DMS153 (cell line): ENCODE data around the gene TMEM203.

ENCODE experiments used
- DNase-seq: peaks from one replicate; lab custom pipeline; 2025; lab: John Stamatoyannopoulos, UW

Gene TMEM203

GRCh38 chr9:137194388-137194787 lies 11.1 kb downstream of the TMEM203 start:
- no peak for DNase-seq

- no peak for DNase-seq
Observed at GRCh38 chr9:137193771-137194170, 11.7 kb downstream of the TMEM203 start.

- DNase-seq = no peak
Observed at GRCh38 chr9:137192859-137193258, 12.6 kb downstream of the TMEM203 start.

- no peak for DNase-seq
Observed at GRCh38 chr9:137192448-137192780, 13.0 kb downstream of the TMEM203 start.

- no peak for DNase-seq
Observed at GRCh38 chr9:137191691-137192447, 13.6 kb downstream of the TMEM203 start.

- no peak for DNase-seq
Observed at GRCh38 chr9:137191245-137191644, 14.2 kb downstream of the TMEM203 start.

GRCh38 chr9:137190315-137190856 lies 15.1 kb downstream of the TMEM203 start:
- DNase-seq = no peak

GRCh38 chr9:137189297-137190295 lies 15.9 kb downstream of the TMEM203 start:
- no peak for DNase-seq

GRCh38 chr9:137188490-137189296 lies 16.8 kb downstream of the TMEM203 start, which contains the start of the genes ANAPC2 and SSNA1:
Gene ANAPC2 (minus strand): TSS chr9:137188560. CDS start chr9:137188532, 28 bp downstream.
Gene SSNA1 (plus strand): TSS chr9:137188676. CDS start chr9:137188727, 51 bp downstream.
- peak; percentile 80 for DNase-seq

GRCh38 chr9:137188086-137188489 lies 17.4 kb downstream of the TMEM203 start:
- DNase-seq = no peak

GRCh38 chr9:137187386-137187785 lies 18.1 kb downstream of the TMEM203 start:
- no peak for DNase-seq

- DNase-seq = no peak
Observed at GRCh38 chr9:137186385-137186784, 19.1 kb downstream of the TMEM203 start.

GRCh38 chr9:137185921-137186320 lies 19.5 kb downstream of the TMEM203 start:
- no peak for DNase-seq

- no peak for DNase-seq
Observed at GRCh38 chr9:137184881-137185660, 20.4 kb downstream of the TMEM203 start.

GRCh38 chr9:137183980-137184595 lies 21.4 kb downstream of the TMEM203 start:
- no peak for DNase-seq

GRCh38 chr9:137182836-137183235 lies 22.6 kb downstream of the TMEM203 start:
- DNase-seq = no peak

- no peak for DNase-seq
Observed at GRCh38 chr9:137181680-137182079, 23.8 kb downstream of the TMEM203 start.

- DNase-seq = no peak
Observed at GRCh38 chr9:137180491-137180890, 25.0 kb downstream of the TMEM203 start.

GRCh38 chr9:137179761-137180160 lies 25.7 kb downstream of the TMEM203 start:
- DNase-seq = no peak

GRCh38 chr9:137178939-137179630 lies 26.4 kb downstream of the TMEM203 start:
- DNase-seq = no peak
